ENCODE measurements around the gene RGS10. TPM values are rescaled to one million over a fixed set of nuclear protein-coding genes. Genes with fewer than 3 reads are reported as not detected.

Gene RGS10
- total RNA-seq, 1 experiment from 2014 or later = 46.0 TPM

DNA sequence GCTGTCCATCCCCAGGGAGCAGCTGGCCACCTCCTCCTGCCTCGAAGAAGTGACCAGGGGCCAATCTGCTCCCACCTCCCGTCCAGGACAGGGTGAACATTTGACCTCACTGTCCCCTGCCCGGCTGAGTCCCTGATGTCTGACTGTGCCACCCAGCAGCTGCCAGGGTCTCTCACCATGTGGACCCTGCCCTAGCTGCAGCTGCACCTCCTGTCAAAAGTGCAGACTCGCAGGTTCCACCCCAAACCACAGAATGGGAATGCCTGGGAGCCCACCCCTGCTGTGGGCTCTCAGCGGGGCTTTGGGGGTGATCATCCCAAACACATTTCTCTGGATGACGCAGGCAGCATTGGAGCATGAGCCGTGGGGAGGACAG lies 86.1 kb downstream of the RGS10 start:
- no peak overlapping the region for H2AFZ ChIP-seq
- BruUV-seq (replicated peaks) = no TSS peak
- intact Hi-C loops (cut with micrococcal nuclease; ENCODE audit: unreplicated experiment) = no loop called here
- TF ChIP-seq CTCF (conservative IDR thresholded peaks at IDR 0.05) = no peak
- TF ChIP-seq EZH2 (IDR thresholded peaks at IDR 0.05; ENCODE audit: low read depth) = no peak
- no peaks in the 10 kb centered on the region for H3K9me3 ChIP-seq (ENCODE audit: insufficient read depth, low read depth)
- H3K79me2 ChIP-seq (ENCODE audit: low read depth) = no peaks in the 10 kb centered on the region
- H3F3A ChIP-seq (ENCODE audit: insufficient read depth, low read depth) = peaks cover under 1% of the 10 kb centered on the region; the same call in 1 of the 2 replicates
- H3K9me2 ChIP-seq (ENCODE audit: insufficient read depth) = no peaks in the 10 kb centered on the region
- no peak overlapping the region for H3K4me3 ChIP-seq
- no peak overlapping the region for H3K4me2 ChIP-seq
- no peaks in the 10 kb centered on the region for H4K20me1 ChIP-seq (ENCODE audit: insufficient read depth)
- no peaks in the 10 kb centered on the region for H3K36me3 ChIP-seq (ENCODE audit: low read depth)
- H3K27ac ChIP-seq = no peak overlapping the region
- no peaks in the 10 kb centered on the region for H3K27me3 ChIP-seq (ENCODE audit: insufficient read depth, low read depth)
- CTCF ChIA-PET = no interaction called here
- POLR2A ChIA-PET (ENCODE audit: unreplicated experiment) = no interaction called here
- H3K4me1 ChIP-seq (replicated peaks; ENCODE audit: insufficient read depth) = peaks cover 16% of the 10 kb centered on the region
- DNase-seq = no peak

DNA sequence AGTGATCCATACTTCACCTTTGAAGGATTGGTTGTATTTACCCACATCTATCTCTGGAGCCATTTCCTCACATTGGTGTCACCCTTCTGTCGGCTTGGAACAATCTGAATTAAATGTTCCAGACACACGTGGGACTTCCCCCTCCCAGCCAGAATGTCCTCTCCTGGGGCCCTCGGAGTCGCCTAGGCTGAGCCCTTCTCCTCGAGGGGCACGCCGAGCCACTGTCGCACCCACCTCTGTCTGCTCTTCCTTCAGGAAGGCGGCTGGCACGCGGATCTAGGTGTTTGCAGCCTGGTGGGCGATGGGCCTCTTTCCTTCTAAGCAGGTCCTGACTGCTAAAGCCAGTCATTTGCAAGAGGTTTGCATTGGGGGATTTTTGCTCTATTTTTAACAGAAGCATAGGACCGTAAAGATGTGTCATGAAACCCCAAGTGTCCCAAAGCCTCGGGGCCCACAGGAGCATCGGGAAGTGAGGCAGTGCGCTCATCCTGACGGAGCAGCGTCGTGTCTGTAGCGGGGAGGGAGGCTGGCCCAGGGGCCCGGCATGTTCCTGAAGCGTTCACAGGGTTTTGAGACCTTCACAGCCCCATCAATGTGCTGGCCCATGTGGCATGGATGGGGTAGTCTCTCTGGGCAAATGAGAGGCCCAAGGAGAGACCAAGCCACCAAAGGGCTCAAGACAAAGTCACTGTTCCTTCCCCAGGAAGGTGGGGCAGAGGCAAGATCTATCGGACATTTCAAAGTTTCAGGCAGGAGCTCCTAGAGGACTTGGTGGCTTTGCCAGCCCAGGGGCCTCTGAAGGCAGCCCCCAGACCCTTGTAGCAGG lies 86.7 kb downstream of the RGS10 start:
- H3K9me2 ChIP-seq (ENCODE audit: insufficient read depth) = no peaks in the 10 kb centered on the region
- TF ChIP-seq EZH2 (IDR thresholded peaks at IDR 0.05; ENCODE audit: low read depth) (no peak), CTCF (conservative IDR thresholded peaks at IDR 0.05) (no peak)
- BruUV-seq (replicated peaks) = no TSS peak
- H3K27ac ChIP-seq = no peak overlapping the region
- no peaks in the 10 kb centered on the region for H3K36me3 ChIP-seq (ENCODE audit: low read depth)
- intact Hi-C loops (cut with micrococcal nuclease; ENCODE audit: unreplicated experiment) = no loop called here
- no peak overlapping the region for H3K4me3 ChIP-seq
- H3K4me1 ChIP-seq (replicated peaks; ENCODE audit: insufficient read depth) = peaks cover 18% of the 10 kb centered on the region
- no peaks in the 10 kb centered on the region for H3K27me3 ChIP-seq (ENCODE audit: insufficient read depth, low read depth)
- CTCF ChIA-PET = no interaction called here
- no peaks in the 10 kb centered on the region for H3K9me3 ChIP-seq (ENCODE audit: insufficient read depth, low read depth)
- POLR2A ChIA-PET (ENCODE audit: unreplicated experiment) = no interaction called here
- no peaks in the 10 kb centered on the region for H4K20me1 ChIP-seq (ENCODE audit: insufficient read depth)
- H3F3A ChIP-seq (ENCODE audit: insufficient read depth, low read depth) = no peaks in the 10 kb centered on the region
- H2AFZ ChIP-seq = no peak overlapping the region
- no peak overlapping the region for H3K4me2 ChIP-seq
- DNase-seq = no peak
- H3K79me2 ChIP-seq (ENCODE audit: low read depth) = no peaks in the 10 kb centered on the region

DNA sequence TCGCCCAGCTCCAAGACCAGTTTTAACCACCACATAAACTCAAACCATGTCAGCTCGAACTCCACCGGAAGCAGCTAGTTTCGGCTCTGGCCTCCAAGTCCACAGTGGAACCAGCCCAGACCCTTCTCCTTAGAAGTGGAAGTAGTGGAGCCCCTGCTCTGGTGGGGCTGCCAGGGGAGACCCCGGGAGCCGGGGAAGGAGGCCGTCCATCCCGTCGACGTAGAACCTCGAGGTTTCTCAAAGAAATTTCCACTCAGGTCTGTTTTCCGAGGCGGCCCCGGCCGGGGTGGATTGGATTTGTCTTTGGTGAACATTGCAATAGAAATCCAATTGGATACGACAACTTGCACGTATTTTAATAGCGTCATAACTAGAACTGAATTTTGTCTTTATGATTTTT lies 87.5 kb downstream of the RGS10 start:
- POLR2A ChIA-PET (ENCODE audit: unreplicated experiment) = no interaction called here
- no peaks in the 10 kb centered on the region for H3K27me3 ChIP-seq (ENCODE audit: insufficient read depth, low read depth)
- BruUV-seq (replicated peaks) = no TSS peak
- no peak overlapping the region for H3K4me3 ChIP-seq
- no peaks in the 10 kb centered on the region for H3K79me2 ChIP-seq (ENCODE audit: low read depth)
- DNase-seq = no peak
- CTCF ChIA-PET = no interaction called here
- H3K9me3 ChIP-seq (ENCODE audit: insufficient read depth, low read depth) = no peaks in the 10 kb centered on the region
- H3K27ac ChIP-seq = no peak overlapping the region
- peaks cover 20% of the 10 kb centered on the region for H3K4me1 ChIP-seq (replicated peaks; ENCODE audit: insufficient read depth)
- H2AFZ ChIP-seq = no peak overlapping the region
- intact Hi-C loops (cut with micrococcal nuclease; ENCODE audit: unreplicated experiment) = no loop called here
- H3K4me2 ChIP-seq = no peak overlapping the region
- no peak for TF ChIP-seq EZH2 (IDR thresholded peaks at IDR 0.05; ENCODE audit: low read depth)
- no peak for TF ChIP-seq CTCF (conservative IDR thresholded peaks at IDR 0.05)
- peaks cover 4% of the 10 kb centered on the region; the same call in 1 of the 2 replicates for H3F3A ChIP-seq (ENCODE audit: insufficient read depth, low read depth)
- no peaks in the 10 kb centered on the region for H4K20me1 ChIP-seq (ENCODE audit: insufficient read depth)
- H3K36me3 ChIP-seq (ENCODE audit: low read depth) = no peaks in the 10 kb centered on the region
- no peaks in the 10 kb centered on the region for H3K9me2 ChIP-seq (ENCODE audit: insufficient read depth)
